T-helper 2 cell treated with Interferon-gamma antibody and Interleukin-4, amounts not matched to agents 100 ng/mL and 5 ng/mL, for 36 hours (primary cell): ENCODE measurements around the gene RNASEL. TPM values are rescaled to one million over a fixed set of nuclear protein-coding genes. Genes with fewer than 3 reads are reported as not detected.

Experiments used
- intact Hi-C: fragments of 100-400 bp; cut with micrococcal nuclease; formaldehyde crosslinking; loops from one replicate; pipeline ENCODE4 v1.15.1; 2023
- total RNA-seq: library from RNA; stranded (reverse); gene quantifications from 2 replicates; pipeline ENCODE4 v1.2.3, GENCODE V29; 2022

RNASEL gene
- total RNA-seq, 1 donor from 2014 or later: 4.6 TPM

DNA sequence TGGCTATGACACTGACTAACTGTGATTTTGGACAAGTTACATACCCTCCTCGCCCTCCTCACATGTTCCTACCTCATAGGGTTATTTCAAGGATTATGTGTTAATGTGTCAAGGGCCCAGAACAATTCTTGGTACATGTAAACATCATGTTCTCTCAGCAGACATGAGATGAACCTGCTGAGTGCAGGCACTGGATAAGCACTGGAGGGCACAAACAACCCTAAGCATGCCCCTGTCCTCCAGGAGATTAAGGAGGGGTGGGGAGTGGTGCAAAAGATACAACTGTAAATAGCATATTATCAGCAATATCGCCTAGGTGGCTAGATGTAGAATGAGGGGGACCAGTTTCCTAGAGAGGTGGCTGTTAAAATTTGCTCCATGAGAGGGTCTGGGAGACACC, 32.9 kb upstream of the RNASEL start:
- intact Hi-C loops: no loop called here

DNA sequence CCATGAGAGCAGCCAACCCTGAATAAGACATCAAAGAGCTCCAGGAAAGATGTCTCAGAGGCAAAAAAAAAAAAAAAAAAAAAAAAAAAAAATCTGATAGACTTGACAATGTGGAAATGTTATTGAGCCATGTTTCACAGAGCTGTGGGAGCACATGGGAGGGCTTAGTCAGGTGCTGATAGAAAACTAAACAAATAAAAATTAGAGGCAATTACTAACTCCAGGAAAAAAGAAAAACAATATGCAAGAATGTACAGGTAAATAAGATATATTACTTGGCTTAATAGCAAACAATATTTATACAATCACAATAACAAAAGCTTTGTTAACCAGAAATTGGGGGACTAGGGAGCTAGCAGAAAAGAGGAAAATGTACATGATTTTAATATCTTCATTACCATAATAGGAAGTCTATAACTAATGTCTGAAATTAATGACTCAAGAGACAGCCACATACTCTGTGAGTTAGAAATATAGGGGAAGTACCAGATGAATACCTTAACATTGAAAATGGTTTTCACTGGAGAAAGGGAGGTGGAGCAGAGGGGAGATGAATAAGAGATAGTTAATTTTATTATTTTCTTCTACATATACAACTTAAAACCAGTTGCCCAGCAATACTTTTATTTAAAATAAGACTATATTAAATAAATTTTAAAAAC, 32.0 kb upstream of the RNASEL start:
- intact Hi-C loops: no loop called here

DNA sequence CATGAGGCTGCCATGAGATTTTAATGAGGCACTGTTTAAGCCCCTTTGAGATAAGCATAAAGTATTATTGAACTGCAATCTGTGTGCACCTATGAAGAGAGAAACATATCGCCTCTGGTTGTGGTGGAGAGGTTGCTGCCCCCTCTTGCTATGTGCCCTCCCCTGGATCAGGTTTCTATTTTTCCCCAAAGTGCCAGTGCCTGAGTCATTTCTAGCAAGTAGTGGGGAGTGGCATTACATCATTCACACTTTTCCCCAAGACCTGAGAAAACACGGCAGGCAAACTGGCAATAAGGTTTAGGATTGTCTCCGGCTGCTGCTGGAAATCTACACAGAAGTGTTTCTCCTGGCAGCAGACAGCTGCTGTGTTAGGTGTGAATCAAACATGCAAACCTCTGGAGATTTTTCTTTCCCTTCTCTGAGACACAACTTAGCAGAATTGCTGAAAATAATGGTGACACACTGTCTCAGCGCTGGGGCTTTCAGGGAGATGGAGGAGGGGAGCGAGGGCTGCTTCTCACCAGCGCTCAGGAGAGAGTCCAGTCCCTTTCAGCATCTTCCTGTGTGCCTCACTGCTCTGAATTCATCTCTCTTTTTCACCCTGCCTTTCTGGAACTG, 28.8 kb upstream of the RNASEL start:
- intact Hi-C loops: loop anchor here (5.0 to 10.0 kb wide), 3 partner anchors 89 to 1593 kb away; partner anchors contain the start of gene STX6

DNA sequence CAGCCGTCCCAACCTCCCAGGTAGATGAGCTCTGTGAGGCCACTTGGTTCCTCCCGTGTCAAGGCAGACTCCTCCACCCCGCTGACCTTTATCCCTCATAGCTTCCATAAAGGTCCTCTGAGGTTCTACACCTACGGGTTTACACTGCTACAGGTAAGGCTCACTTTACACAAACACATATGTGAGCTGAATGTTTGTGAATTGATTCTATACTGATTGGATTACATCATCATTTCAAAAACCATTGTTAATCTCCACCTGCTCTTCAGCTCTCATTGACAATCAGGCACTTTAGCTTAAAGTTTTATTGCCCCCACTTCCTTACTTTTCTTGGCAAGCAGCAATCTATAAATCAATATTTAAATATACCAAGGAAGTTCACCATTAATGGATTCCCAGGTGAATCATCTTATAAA, 28.0 kb upstream of the RNASEL start:
- intact Hi-C loops: loop anchor here (5.0 to 10.0 kb wide), 3 partner anchors 90 to 1592 kb away; partner anchors contain the start of gene STX6

DNA sequence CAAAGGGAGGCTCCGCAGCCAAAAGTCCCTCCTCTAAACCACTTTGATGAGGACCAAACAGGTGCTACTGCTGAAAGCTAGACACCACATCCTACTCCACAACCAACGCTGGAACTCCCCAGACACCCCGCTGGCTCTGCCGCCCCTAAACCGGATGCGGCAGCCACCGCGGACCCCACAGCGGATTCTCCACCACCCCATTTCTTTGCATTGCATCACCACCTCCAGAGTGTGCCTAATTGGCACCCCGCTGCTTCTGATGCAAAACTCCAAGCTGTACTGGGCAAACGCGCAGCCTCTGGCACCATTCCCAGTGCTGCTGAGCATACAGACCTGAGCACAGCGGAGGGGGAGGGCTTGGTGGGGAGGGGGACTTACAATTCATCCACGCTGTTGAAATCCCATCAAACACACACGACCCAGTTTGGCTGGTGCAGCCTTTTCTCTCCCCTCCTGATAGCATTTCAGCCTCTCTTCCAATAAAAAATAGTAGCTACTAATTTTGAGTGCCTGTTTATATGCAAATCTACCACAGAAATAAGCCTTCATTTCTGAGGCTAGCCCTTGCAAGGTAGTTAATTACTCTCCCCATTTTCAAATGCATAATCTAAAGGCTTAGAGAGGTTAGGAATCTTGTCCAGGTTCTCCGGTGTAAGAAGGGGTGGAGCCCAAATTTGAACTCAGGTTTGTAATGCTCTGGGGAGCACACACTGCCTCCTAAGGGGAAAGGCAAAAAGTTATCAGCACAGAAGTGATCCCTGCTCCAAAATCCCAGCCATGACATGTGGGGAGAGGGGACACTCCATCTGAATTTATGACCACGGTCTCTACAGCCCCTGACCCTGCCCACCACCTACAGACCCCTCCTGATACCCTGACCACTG, 27.3 kb upstream of the RNASEL start:
- intact Hi-C loops: loop anchor here (1.0 to 10.0 kb wide), 6 partner anchors 8 to 1592 kb away; partner anchors contain the start of genes DHX9 and STX6

DNA sequence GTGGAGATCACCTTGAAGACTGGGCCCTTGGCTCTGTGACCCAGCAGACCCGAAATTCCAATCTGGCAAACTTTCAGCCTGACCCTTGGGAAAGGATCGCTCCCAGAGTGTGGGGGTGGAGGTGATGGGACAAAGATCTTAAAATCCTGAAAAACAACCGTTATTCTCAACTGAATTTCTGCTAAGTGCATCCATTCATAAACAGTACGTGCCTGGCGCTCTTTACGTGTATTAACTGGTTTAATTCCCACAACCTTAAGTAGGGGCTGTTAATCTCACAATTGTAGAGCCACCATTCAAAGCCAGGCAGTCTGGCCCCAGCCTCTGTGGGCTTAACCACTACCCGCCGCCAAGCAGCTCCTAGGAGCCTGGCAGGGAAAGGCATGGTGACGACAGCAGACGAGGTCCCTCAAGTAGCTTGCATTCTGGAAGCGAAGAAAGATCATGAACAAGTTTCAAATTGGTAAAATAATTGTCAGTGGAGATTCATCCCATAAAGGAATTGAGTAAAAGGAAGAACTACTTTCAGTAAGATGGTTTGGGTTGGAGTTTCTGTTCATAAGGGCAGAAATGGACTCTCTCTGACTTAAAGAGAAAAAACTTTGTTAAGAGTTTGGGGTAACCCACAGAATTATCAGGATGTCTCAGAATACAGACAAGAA, 26.5 kb upstream of the RNASEL start:
- intact Hi-C loops: loop anchor here (1.0 to 10.0 kb wide), 7 partner anchors 9 to 1591 kb away; partner anchors contain the start of genes DHX9, RGS16 and STX6

DNA sequence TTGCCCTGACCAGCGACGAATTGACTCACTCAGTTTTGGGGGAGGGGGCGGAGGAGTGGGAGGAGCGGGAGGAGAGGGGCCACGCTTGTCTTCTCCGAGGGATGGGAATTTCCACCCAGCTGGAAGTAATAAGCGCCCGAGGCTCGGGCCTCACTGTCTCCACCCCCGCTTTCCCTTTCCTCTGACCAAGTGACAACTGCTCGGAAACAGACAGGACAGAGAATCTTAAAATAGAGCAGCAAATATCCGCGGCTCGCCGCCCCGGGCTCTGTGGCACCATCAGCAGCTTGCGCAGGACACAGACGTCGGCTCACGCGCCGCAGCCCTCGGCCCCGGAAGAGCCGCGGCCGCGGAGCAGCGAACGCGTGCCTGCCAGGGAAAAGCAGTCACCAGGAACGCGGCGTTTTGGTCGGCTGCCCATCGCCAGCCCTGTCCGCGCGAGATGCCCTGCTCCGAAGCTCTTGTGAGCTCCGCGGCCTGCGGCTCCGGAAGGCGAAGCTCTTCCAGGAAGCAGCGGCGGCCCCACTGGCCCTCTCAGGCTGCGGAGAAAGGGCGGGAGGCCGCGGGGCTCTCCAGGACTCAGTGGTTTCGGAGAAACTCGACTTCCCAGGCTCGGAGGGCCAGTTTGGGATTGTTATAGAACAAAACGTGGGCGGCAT, 25.9 kb upstream of the RNASEL start:
- intact Hi-C loops: loop anchor here (1.0 to 10.0 kb wide), 4 partner anchors 11 to 1590 kb away; partner anchors contain the start of genes RGS16 and STX6

DNA sequence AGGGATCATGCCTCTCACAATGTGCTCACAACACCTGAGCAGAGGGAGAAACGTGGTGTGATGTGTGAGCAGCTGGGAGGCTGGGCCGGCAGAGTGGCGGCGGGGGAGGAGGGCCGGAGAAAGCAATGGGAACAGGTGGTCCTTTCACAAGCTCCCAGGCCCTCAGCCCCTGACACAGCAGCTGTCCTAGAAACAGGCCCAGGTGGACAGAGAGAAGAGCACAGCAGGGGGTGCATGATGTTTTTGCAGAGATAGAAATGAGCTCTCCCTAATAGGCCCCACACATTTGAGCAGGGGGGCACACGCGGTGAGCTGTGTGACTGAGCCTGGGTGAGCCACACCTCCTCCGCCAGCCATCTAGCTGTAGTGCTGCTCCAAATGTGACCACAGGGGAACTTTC, 22.7 kb upstream of the RNASEL start:
- intact Hi-C loops: loop anchor here (10.0 kb wide), 1 partner anchor 1587 kb away; the partner anchor contains the start of gene STX6

DNA sequence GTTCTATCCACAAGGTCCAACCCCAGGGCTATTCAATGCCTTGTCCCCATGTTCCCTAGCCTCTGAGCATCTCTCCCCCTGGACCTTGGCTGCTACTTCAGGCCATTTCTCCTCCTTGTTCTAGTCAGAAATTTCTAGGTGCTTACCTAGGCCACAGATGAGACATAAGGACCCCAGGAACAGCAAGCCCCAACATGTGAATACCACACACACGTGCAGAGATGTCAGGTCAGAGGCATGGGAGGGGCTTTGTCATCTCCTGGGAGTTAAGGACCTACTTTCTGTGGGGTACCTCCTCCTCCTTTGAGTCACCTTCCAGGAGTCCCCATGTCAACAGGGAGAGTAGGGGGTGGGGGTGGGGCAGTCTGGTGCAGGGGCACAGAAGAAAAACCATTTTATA, 22.3 kb upstream of the RNASEL start:
- intact Hi-C loops: loop anchor here (10.0 kb wide), 1 partner anchor 1587 kb away; the partner anchor contains the start of gene STX6

DNA sequence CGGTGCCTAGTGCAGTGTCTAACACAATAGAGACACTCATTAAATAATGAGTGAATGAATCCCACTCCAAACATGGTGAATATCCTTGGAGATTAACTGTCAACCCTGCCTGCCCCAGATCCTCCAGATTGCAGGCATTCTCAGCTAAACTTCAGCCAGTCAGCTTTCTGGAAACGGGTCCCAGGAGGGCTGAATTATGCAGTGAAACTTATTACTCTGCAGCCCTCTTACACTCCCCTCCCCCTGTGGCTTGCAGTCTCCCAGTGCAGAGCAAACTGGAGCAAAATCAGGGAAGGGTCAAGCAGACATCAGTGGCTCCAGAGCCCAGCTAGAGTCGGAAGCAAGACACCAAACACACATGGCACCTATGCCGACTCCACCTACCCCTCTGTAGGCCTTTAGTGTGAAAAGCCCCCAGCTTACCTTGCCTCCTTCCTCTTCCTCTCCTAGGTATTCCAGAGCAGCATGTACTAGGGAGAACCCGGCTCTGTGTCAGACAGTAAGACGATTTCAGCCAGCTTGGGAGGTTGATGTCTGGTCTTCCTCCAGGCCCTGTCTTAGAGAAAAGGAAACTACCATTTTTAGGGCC, 21.6 kb upstream of the RNASEL start:
- intact Hi-C loops: loop anchor here (10.0 kb wide), 1 partner anchor 1586 kb away; the partner anchor contains the start of gene STX6

DNA sequence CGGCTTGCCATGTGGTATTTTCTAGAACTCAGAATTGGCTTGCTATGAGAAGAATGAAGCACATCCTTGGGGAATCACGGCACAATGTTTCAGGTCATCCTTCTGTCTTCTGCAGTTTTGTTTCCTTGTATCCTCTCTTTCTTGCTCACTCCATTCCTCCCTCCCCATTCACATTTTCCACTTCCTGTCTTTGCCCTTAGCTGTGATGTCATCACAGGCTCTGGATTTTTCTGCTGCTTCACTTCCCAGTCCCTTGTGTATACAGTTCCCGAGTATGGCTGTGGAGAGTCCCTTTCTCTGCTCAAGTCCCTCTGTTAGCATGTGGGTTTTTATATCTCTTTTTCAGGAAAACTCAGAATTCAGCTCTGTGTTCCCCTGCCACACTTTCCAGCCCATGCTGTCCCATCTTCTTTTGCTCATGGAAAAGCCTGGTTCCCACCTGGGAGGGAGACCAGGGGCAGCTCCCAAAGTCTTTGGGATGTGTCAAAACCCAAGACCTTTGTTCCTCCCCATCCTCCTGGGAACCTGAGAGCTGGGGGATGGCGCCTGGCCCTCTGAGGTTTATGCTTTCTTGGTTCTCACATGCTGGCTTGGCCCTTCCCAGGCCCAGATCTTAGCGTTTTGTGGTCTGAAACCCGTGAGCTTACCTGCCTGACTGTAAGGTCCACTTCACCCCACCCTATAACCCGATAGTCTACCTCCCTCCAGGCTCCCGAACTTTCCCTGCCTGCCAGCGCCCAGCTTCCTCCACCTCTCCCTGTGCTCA, 20.0 kb upstream of the RNASEL start:
- intact Hi-C loops: no loop called here

DNA sequence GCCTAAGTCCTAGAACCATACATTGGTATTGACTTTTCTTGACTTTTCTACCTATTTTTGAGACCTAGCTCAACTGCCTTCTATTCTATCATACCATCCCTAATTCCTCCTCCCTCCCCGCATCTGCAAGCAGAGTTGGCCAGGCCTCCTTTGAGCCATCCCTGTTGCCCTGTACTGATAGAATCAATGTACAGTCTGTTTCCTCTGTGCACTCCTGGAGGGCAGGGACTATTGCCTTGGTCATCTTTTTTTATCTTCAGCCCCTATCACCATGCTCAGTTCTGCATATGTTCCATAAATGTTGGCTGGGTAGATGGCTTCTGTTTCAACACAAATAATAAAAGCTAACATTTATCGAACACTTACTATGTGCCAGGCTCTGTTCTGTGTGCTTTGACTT, 19.2 kb upstream of the RNASEL start:
- intact Hi-C loops: no loop called here

DNA sequence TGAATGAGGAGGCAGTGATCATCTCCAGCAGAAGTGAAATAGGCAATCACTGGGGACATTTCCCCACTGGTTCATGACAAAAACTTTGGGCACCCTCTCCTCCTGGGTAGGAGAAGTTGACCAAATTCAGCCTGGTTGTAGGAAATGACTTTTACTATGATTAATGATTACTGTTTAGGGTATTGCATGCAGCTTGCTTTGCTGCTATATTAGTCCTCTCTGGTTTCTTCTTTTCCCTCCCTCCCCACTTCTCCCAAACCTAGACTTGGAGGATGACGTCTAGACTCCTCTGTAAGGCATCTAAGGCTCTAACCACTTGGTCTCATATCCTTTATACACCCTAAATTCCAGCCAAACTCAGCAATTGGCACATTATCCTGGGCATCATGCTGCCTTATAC, 18.5 kb upstream of the RNASEL start:
- intact Hi-C loops: no loop called here

DNA sequence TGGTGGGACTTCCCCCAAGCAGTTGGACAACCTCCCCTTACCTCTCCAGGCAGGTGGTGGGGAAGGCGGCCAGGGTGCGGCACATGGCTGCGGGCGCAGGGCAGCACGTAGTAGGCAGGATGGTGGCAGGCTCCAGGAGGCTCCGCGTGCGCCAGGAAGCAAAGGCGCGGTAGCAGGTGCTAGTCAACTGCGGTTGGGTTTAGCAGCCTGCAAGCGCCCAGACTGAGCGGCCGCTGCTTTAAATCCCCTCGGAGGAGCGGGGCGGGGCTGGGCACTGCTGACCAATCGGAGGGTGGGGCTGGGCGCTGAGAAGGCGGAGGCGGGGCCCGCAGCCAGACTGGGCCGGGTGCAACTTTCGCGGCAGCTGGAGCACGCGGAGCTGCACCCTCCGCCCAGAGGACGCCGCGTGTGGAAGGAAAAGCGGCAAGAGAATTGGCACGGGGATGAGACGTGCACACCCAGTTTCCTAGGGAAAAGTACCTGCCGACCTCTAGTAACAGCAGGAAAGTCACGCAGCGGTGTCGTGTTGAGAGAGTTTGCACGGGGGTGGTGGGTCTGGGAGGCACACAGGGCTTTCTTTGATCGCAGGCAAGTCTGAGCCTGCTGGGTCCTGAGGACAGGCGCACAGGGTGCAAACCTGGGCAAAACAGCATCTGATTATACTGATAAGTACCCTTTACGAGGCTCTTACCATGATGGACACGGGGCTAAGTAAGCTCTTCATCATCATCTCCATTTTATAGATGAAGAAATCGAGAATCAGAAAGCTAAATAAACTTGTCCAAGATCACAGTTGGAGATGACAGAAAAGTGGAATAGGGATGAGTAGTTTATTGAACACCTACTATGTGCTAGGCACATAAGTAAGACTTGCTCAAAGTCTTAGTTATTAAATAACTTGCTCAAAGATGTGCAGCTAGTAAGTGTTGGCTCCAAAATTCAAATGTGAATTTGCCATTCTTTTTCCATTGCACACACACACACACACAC, 15.4 kb upstream of the RNASEL start, which contains the start of gene RGS16:
Gene RGS16, minus strand, starts transcription at position 215 of the 990 bp plus-strand sequence. Its CDS starts 130 bp downstream, at position 85.
- intact Hi-C loops: loop anchor here (1.0 to 5.0 kb wide), 6 partner anchors 11 to 577 kb away; partner anchors contain the start of gene DHX9

DNA sequence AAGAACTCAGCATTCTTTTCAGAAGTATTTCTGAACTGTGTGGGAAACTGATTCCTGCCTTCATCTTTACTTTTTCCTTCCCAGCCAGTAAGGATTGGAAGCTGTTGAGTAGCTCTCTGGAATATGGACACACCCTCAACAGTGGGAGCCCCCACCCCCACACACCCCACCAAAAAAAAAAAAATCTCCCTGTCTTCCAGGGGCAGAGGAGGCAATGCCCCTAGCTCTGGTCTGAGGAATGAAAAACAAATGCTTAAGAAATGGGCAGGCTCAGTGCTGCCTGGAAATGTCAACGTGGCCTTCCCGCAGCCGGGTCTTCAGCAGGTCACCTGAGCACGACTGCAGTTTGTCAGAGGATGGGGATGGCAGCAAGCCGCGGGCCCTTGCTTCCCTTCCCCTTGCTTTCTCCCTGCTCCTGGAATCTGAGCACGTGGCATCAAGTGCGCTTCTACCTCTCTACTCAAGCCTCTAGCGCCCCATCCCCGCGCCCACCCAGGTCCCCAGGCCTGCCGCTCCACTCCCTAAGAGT, 14.7 kb upstream of the RNASEL start:
- intact Hi-C loops: loop anchor here (1.0 to 5.0 kb wide), 6 partner anchors 12 to 576 kb away; partner anchors contain the start of gene DHX9

DNA sequence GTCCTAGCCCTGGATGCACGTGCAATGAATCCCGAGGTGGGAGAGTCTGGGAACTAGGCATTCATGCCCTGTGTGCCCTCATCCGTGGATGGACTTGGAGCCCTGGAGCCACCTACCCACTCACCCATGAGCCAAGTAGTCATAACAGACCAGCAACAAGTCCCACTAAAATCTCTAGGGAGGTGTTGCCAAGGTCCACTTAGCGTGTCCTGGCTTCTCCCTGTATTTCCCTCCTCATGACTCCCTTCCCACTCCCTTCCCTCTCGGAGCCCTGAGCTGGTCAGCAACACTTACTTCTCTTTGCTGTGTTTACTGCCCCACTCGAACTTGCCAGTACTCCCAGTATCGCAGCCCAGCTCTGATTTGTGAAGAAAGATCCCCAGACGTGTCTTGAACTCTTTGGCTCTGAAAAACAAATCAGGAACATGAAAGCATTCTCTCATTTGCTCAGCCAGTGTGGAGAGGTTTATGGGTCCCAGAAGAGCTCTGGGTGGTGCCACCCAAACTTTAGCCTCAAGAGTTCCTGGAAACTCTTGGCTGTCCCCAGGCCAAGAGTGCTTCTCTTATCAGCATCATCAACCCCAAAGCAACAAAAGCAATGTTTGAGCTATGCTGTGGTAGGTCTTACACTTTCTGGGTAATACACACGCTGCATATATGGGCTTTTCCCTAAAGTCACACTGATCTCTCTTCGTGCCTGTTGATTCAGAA, 14.0 kb upstream of the RNASEL start:
- intact Hi-C loops: loop anchor here (5.0 kb wide), 3 partner anchors 114 to 576 kb away; no protein-coding TSS in a partner anchor

DNA sequence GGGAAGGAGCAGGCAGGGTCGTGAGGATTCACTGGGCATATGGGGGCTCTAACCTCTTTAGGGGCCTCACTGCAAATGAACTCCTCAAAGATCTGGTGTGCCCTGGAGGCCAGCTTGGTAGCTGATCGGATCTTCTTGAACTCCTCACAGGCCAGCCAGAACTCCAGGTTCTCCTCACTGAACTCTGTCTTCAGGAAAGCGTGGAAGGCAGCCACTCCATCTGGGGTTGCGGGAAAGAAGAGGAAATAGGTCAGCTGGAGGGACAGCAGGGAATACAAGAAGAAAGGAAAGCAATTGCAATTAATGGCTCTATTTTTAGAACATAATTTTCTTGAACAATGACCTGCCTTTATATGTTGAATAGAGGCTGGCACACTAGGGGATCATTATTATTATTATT, 12.9 kb upstream of the RNASEL start:
- intact Hi-C loops: loop anchor here (1.0 to 5.0 kb wide), 4 partner anchors 115 to 575 kb away; no protein-coding TSS in a partner anchor
